NCI-H2029 treated with DMSO at 0.1 percent for 48 hours (cell line): ENCODE data around the gene DCUN1D2.

Experiments
- DNase-seq: peaks from one replicate; lab custom pipeline; 2025; lab: John Stamatoyannopoulos, UW

Gene DCUN1D2

DNA sequence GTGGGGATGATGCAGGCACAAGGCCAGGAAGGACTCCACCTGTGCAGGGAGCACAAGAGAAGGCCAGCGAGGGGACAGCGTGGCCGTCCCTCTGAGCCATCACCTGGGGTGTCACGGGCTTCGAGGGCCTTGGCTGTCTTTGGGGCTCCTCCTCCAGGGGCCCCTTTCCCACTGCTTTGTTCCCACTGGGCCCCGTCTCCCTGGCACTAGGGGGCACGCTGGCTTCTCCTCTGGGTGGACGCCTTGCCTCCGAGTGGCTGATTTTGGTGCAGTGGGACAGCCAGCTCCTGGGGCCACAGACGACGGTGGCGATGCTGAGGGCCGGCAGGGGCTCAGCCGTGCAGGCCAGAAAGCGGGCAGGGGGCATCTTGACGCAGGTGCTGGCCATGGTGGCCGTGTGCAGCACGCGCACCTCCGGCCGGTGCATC is 83.4 kb downstream of the DCUN1D2 start:
- DNase-seq: no peak

DNA sequence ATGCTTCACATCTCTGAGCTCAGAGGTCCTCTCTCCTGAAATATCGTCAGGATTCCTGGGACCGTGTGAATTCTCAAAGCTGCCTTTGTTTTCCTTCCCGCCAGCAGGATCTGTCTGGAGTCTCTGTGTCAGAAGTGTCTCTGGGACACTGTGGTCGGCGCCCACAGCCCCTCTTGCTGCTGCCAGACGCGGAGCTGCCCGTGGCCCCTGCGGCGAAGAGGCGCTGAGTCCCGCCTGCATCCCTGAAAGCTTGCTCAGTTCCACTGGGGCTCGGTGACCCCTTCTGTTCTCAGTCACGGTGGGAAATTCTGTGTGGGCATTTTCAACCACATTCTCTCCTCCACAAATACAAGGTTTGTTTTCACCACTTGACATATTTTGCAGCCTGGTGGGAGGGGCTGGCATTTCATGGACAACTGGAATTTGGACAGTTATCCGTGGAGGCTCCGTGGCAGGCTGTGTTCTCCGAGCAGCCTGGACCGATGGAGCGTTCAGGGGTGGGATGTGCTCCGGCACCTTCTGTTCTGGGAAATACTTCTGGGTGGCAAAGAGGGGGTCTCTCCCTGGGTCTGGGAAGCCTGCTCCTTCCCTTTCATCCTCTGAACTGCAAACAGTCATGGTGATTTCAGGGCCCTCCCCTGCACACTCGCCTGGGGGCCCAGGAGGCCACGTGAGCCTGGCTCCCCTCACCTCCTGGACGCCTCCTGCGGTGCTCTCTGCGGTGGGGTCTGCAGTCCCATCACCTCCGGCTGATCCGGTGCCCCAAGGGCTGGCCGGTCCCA is 84.0 kb downstream of the DCUN1D2 start:
- no peak for DNase-seq
